H54 (cell line): ENCODE results near the gene DHH.
A peak's percentile ranks its signal among the peaks of the same experiment; 100 is the strongest.
"Not testable (repeated sequence)": the region's sequence is repeated elsewhere in the genome, so short reads cannot be mapped to it uniquely, and the experiment has no call there.

Experiments used
- DNase-seq: peaks from one replicate; pipeline ENCODE4 v3.0.0; 2011; ENCODE audit warnings: low spot score, mixed read lengths; ENCODE audit not compliant: insufficient read length
- FAIRE-seq: peaks from 3 replicates; lab custom pipeline; 2011; peaks lifted over from hg19 to GRCh38; lab: Jason Lieb, UNC
- POLR2A ChIP-seq: IDR thresholded peaks from 2 replicates; pipeline ENCODE4 v1.6.1; 2011; ENCODE audit warnings: low read depth, mild to moderate bottlenecking, low read length

Gene DHH

DNA sequence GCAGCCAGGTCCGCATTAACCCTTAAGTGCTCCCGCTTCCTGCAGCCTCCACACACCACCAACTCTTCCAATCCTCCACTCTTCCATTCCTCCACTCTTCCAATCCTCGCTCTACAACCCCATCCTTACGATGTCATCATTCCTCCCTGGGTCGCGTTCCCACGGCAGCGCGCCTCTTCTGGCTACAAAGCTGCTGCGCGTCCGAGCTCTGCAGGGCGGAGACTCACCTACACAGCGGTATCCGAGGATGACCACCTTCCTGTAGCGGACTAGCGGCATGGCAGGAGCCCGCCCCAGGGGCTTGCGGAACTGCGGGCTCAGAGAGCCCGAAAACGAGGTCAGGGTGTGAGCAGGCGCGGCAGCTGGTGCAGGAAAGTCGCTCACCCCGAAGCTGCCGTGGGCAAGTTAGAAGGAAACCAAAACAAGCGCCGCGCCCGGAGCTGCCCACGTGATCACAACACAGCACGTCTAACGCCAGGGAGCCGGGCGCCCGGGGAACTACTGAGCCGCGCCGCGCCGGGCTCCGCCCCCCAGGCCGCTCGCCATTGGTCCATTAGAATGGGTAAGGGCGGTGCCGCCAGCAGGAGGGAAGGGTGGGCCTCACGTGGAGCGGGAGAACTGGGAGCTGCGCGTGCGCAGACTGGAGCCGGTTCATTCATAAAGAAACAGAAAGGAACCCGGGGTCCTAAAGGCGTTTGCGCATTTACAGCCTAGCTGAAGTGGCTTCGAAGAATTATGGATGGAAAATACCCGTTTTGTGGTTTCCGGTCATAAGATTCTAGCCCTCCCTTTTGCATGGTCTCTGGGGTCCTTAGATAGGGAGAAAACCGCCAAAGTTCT lies 24.9 kb downstream of the DHH start, which contains the start of gene RHEBL1:
RHEBL1 (minus strand) TSS at position 473 of the 840 bp plus-strand sequence; CDS start at position 279, 194 bp downstream.
- peak; percentile 80 for FAIRE-seq
- TF ChIP-seq POLR2A, result no peak
- DNase-seq, result peak; percentile 92

DNA sequence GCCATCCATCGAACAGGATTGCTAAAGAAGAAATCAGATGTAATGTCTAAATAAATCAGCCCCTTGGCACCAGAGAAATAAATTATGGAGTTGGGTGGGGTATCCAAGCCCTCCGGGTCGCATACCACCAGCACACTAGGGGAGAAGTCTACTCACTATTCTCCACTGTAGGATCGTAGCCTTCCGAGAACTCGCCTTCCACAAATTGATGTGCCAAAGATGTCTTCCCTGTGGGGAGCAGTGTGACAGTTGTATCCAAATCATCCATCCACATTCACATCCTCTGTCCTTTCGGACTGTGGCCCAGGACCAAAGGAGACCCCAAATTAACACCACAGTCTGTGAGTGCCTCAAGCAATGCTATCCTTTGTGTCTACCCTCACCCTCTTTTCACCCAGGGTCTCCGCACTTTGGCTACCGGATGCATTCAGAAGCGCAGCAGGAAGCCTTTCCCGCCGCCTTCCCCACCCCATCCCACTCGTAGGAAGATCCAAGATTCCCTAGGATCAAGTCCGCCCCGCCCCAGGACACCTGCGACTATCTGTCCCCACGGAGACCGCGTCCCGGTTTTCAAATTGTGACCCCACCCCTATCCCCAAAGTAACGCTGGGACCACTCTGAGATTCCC lies 25.6 kb downstream of the DHH start:
- no peak for DNase-seq
- no peak for FAIRE-seq
- TF ChIP-seq POLR2A, result no peak

DNA sequence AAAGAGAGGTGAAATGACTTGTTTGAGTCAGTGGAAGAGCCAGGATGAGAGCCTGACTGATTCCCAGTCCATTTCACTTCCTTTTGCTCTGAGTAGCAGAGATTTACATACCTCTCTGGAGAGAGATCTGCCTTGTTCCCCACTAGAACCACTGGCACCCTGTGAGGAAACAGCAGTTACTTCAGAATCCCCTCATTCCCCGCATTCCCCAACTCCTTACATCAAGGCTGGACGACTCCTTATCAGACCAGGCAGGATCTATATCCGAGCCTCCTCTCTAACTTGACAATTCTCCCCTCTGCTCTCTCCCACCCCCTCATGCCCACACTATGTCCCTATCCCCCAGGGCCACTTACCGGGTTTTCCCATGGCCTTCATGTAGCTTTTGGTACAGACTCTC lies 28.5 kb downstream of the DHH start:
- FAIRE-seq (no peak), DNase-seq (no peak)
- TF ChIP-seq POLR2A, result no peak

DNA sequence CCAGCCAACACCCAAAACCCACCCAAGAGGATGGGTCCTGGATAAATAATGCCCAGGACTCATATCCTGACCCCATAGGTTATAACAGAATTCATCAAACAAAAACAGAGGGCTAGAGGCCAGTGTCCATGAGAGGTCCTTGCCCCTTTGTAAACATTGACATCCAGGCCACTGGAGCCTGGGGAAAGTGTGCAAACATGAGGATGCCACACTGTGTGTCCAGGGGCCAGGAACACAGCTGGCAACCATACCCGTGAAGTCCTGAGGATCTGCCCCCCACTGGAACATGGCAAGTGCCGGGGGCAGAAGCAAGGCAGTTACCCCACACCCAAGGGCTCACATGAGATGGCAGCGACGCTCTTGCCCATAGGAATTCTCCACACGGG lies 29.8 kb downstream of the DHH start:
- TF ChIP-seq POLR2A, result no peak
- no peak for DNase-seq
- FAIRE-seq, result no peak

DNA sequence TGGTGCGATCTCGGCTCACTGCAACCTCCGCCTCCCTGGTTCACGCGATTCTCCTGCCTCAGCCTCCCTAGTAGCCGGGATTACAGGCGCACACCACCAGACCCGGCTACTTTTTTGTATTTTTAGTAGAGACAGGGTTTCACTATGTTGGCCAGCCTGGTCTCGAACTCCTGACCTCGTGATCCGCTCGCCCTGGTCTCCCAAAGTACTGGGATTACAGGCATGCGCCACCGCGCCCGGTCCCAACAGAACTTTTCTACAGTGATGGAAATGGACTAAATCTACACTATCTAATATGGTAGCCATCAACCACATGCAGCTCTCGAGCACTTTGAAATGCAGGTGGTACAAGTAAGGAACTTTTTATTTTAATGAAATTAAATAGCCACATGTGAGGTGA lies 32.7 kb downstream of the DHH start:
- not testable (repeated sequence) for FAIRE-seq, DNase-seq

DNA sequence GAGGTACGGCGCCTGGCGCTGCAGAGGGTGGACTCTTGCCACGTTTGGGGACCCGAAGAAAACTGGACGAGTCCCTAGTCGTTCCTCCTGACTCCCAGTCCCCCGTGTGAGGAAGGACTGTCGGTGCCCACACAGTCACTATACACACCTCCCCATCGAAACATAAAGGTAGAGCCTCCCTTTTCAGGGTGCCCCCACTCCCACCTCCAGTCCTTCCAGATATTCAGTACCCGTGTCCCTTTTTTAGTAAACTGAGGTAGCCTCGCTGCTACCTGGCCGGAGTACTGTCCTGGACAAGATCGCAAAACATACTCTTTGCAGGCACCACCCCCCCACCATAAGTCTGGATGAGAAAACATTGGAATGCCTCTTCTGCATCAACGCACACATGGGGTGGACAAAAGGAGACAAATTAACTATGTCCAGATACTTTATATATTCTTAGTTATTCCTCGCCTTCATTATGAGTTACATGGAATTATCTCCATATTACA lies 33.4 kb downstream of the DHH start:
- TF ChIP-seq POLR2A, result no peak
- DNase-seq (no peak), FAIRE-seq (no peak)

DNA sequence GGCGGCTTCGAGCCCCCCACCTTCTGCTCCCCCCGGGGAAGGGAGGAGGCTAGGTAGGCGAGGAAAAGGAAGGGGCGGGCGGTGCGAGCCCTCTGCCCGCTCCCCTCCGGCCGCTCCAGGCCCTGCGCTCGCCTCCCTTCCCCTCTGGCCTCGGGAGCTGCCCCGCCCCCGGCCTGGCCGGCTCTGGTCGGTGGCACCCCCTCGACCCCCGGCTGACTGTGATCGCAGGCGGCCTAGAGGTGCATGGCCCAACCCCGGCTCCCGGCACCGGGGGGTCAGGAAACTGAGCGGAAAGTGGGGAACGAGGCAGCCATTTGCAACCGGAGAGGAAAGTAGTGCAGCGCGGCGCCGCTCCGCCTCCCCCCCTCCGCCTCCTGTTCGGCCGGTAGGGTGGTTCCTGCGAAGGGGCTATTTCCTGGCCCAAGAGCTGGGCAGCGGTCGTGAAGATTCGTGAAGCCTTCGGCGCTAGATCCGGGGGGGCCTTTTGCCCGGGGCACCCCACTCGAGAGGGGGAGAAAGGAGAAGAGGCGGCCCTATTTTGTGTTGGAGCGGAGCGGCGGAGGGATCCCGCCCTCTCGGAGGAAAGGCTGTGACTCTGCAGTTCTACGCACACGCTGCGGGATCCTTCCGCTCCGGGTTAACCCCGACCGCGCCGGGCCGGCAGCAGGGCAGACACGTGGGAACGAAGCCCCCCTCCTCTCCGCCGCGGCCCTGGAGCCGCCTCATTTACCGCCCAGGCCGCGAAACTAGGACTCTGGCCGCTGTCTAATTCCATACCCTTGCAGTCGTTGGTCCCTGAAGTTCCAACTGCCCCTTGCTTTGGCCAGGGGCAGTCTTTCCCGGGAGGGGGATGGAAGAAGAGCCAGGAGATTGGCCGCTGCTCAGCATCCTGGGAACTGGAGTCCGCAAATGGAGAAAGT lies 34.1 kb downstream of the DHH start, which contains the start of gene KMT2D:
KMT2D (minus strand) TSS at position 558 of the 920 bp plus-strand sequence. CDS start 5,470 bp downstream, outside the sequence.
- DNase-seq (peak; percentile 90), FAIRE-seq (no peak)
- TF ChIP-seq POLR2A, result peak; percentile 36

DNA sequence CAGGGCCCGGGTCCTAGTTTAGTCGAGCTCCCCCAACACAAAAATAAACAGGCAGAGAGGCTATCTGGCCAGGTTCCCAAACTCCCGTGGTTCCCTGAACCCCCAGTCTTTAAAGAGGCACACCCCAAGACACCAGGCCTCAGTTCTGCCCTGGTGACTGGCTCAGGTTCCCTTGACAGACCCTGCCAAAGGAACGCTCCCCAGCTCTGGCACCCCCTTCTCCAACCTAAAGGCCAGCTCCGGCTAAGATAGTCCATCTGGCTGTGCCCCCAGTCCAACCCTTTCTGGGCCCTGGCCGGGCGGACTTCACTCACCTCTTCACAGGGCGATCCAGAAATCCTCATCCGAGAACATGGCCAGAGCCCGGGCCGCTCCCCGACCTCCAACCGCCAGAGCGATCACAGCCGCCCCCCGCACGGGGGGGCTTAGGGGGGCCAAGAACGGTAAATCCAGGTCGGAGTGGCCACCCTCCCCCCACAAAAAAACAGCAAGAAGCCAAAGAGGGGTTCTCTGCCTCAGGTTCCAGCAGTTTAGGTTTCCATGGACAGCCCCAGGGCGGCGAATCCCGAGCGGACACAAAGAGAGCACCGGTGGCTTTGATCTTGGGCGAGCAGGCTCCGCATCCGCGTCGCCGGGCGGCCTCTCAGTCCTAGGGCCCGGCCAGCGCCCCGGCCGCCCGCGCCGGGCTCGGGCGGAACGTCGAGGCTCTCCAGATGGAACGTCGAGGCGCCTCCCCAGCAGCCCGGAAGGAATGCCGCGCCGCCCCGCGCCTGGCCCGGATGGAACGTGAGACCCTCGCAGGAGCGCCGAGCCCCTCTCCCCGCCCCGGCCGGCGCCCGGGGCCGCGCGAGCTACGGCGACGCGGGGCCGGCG lies 35.1 kb downstream of the DHH start:
- no peak for TF ChIP-seq POLR2A
- DNase-seq (no peak), FAIRE-seq (no peak)

DNA sequence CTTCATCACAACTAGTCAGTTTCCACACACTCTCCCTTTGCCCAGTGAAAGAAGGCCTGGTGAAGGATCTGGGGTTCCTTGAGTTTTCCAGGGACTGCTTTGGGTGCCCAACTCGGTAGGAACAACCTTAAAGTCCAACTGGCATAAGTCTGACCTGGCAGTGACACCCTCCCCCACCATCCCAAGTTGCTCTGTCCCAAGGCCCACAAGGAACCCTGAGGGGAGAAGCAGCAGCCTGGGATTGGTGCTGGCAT lies 35.6 kb downstream of the DHH start:
- FAIRE-seq, result no peak
- TF ChIP-seq POLR2A, result no peak
- DNase-seq, result no peak

DNA sequence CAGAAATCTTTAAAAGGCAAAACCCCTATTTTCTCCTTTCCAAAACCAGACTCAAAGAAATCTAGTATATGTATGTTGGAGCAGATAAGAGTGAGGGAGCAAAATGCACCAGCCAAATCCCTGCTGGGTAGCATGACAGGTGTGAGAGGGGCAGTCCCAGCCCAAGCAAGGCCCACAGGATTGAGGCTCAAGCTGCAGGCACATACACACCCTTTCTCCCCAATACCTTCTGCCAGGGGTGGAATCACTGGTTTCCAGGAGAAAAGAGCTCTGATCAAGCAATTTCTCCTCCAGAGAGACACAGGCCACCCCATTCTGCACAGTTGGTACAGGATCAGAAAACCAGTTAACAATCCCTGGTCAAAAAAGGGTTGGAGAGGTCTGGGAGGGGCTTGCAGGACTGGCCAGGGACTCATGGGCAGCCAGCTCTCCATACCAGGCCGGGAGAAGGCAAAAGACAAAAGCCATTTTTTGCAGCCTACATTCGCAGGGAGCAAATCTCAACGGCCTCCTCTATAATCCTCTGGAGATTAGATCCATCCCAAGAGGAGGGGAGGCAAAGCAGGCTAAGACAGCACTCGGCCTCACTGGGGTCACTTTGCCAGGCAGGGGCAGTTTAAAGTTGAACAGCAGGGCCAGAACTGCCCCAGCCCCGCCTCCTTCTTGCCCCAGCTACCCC lies 36.1 kb downstream of the DHH start:
- FAIRE-seq (no peak), DNase-seq (no peak)
- TF ChIP-seq POLR2A, result no peak

DNA sequence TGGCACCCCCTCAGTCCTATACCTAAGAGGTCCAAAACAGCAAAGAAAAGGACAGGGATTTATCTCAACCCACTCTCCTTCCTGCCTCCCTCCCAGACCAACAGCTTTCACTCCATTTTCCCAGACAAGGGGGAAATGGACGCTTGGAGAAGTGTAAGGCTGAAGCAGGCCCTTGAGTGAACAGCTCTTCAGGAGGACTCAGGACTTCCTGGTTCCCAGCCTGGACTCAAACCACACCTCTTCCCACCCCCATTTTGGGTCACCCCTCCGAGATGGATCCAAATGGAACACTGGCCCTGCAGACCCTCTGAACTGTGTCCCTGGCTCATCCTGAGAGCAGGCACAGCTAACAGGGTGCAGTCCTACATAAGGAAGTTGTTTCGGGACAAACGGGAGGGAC lies 36.7 kb downstream of the DHH start:
- TF ChIP-seq POLR2A, result no peak
- FAIRE-seq, result no peak
- DNase-seq, result no peak

DNA sequence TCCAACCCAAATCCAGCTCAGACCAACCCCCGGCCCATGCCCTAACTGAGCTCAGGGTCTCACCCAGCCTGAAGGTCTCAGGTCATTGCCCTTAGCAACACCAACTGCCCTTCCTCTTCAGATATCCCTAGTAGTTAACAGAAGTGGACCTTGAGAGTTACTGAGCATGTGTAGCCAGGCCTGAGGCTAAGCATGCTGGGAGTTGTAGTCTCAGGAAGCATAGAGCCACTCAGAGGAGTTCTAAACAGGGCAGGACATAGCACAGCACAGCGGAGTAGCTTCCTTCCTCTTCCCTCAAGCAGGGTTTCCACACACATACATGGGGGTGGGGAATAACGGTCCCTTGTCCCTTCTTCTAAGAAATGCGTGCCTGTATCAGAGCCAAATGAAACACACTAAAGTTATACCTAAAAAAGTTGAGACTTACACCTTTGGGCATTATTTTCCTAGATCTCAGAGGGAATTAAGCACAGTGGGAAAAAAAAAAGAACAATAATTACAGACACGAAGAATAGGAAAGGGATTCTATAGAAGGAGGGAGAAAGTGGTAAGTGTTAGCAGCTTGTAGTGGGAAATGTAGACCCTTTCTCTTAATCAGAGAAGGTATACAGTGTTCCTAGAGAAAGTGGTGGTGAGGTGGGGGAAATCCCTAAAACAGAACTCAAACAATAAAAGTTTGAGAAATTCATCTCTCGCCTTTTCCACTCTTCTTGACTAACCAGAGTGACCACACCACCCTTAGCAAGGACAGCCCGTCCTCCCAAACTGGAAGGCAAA lies 38.4 kb downstream of the DHH start:
- DNase-seq, result peak; percentile 69
- FAIRE-seq, result no peak
- TF ChIP-seq POLR2A, result no peak

DNA sequence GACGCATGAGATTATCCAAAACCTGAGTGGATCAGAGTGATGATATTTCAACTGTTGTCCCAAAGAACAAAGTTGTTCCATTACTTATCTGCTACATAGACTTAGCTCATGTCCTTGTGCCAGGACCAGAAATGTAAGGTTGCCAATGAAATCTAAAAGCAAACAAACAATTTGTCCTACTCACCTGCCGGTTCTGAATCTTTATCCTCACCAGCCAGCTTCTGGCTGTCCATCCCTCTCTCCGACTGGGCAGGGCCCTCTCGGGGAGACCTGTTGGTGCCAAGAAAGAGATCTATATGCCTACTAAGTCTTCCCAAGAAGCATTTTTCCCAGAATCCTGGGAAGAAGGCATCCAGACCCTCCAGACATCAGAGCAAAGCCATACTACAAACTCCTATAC lies 39.5 kb downstream of the DHH start:
- no peak for FAIRE-seq

More for the DNA sequence above, 39.5 kb downstream of the DHH start:
- DNase-seq, result no peak
- TF ChIP-seq POLR2A, result no peak
